SK-N-SH treated with all-trans-retinoic acid at 6 μM for 48 hours (cell line): Measurements from ENCODE around the gene BPGM.

Source experiments
- ATAC-seq: fragments of 200-7000 bp; cut with Tn5 transposase; 3 replicates; pipeline ENCODE4 v1.9.1; 2020; ENCODE audit warnings: mild to moderate bottlenecking, moderate library complexity
- ARNTL ChIP-seq: fragments of 450-650 bp; formaldehyde crosslinking; IDR thresholded peaks from 2 replicates; pipeline ENCODE4 v1.5.0; 2020; ENCODE audit warnings: low read depth, mild to moderate bottlenecking, moderate library complexity, borderline replicate concordance
- BACH2 ChIP-seq: fragments of 250-450 bp; sonication (Bioruptor Pico); IDR thresholded peaks from 2 replicates; pipeline ENCODE4 v1.9.0; 2021; ENCODE audit warnings: mild to moderate bottlenecking, borderline replicate concordance
- CSDC2 ChIP-seq: fragments of 250-450 bp; sonication (Bioruptor Pico); IDR thresholded peaks from 2 replicates; pipeline ENCODE4 v1.5.0; 2020; ENCODE audit warnings: mild to moderate bottlenecking, moderate library complexity
- ESRRG ChIP-seq: fragments of 250-450 bp; sonication (Bioruptor Pico); IDR thresholded peaks from 2 replicates; pipeline ENCODE4 v1.6.1; 2021; ENCODE audit warnings: mild to moderate bottlenecking
- GLIS3 ChIP-seq: fragments of 250-450 bp; sonication (Bioruptor Pico); IDR thresholded peaks from 2 replicates; pipeline ENCODE4 v1.5.0; 2020; ENCODE audit warnings: mild to moderate bottlenecking, moderate library complexity
- ISL1 ChIP-seq: fragments of 250-450 bp; sonication (Bioruptor Pico); IDR thresholded peaks from 2 replicates; pipeline ENCODE4 v2.1.2; 2022; ENCODE audit warnings: mild to moderate bottlenecking, moderate library complexity
- OSR1 ChIP-seq: fragments of 250-450 bp; sonication (Bioruptor Pico); IDR thresholded peaks from 2 replicates; pipeline ENCODE4 v1.8.0; 2022; ENCODE audit warnings: moderate library complexity, mild to moderate bottlenecking, inconsistent platforms
- PPARA ChIP-seq: fragments of 250-450 bp; sonication (Bioruptor Pico); IDR thresholded peaks from 2 replicates; pipeline ENCODE4 v1.5.0; 2020; ENCODE audit warnings: mild to moderate bottlenecking, borderline replicate concordance
- SNAI2 ChIP-seq: fragments of 250-450 bp; sonication (Bioruptor Pico); IDR thresholded peaks from 2 replicates; pipeline ENCODE4 v1.5.0; 2020; ENCODE audit warnings: mild to moderate bottlenecking, moderate library complexity
- TCF4 ChIP-seq: fragments of 250-450 bp; sonication (Bioruptor Pico); IDR thresholded peaks from 2 replicates; pipeline ENCODE4 v1.8.0; 2021; ENCODE audit warnings: mild to moderate bottlenecking, moderate library complexity, borderline replicate concordance
- TOX ChIP-seq: fragments of 250-450 bp; sonication (Bioruptor Pico); IDR thresholded peaks from 2 replicates; pipeline ENCODE4 v1.8.0; 2021; ENCODE audit warnings: mild to moderate bottlenecking, moderate library complexity, borderline replicate concordance
- ZC3H10 ChIP-seq: fragments of 250-450 bp; sonication (Bioruptor Pico); IDR thresholded peaks from 2 replicates; pipeline ENCODE4 v1.5.1; 2021; ENCODE audit warnings: mild to moderate bottlenecking, moderate library complexity
- ZFP3 ChIP-seq: fragments of 250-450 bp; sonication (Bioruptor Pico); IDR thresholded peaks from 2 replicates; pipeline ENCODE4 v1.5.0; 2020; ENCODE audit warnings: mild to moderate bottlenecking, moderate library complexity
- ZFP30 ChIP-seq: fragments of 450-650 bp; formaldehyde crosslinking; IDR thresholded peaks from 2 replicates; pipeline ENCODE4 v1.5.0; 2022; ENCODE audit warnings: mild to moderate bottlenecking, moderate library complexity
- ZNF565 ChIP-seq: fragments of 450-650 bp; formaldehyde crosslinking; conservative IDR thresholded peaks from 2 replicates; pipeline ENCODE4 v1.5.0; 2020; ENCODE audit warnings: low read depth, mild to moderate bottlenecking, moderate library complexity
- ZNF70 ChIP-seq: fragments of 450-650 bp; formaldehyde crosslinking; IDR thresholded peaks from 2 replicates; pipeline ENCODE4 v1.5.0; 2020; ENCODE audit warnings: mild to moderate bottlenecking, moderate library complexity
- ZNF8 ChIP-seq: fragments of 450-650 bp; formaldehyde crosslinking; IDR thresholded peaks from 2 replicates; pipeline ENCODE4 v1.5.0; 2020; ENCODE audit warnings: mild to moderate bottlenecking, moderate library complexity
- TF ChIP-seq, protein P1 (sequence below): fragments of 250-450 bp; sonication (Bioruptor Pico); IDR thresholded peaks from 2 replicates; pipeline ENCODE4 v1.5.1; 2020; ENCODE audit warnings: low read depth, mild to moderate bottlenecking, moderate library complexity
- TF ChIP-seq, protein P2 (sequence below): fragments of 250-450 bp; sonication (Bioruptor Pico); IDR thresholded peaks from 2 replicates; pipeline ENCODE4 v1.8.0; 2020; ENCODE audit warnings: mild to moderate bottlenecking, moderate library complexity, borderline replicate concordance
- TF ChIP-seq, protein P3 (sequence below): fragments of 250-450 bp; sonication (Bioruptor Pico); IDR thresholded peaks from 2 replicates; pipeline ENCODE4 v1.8.0; 2021; ENCODE audit warnings: low read depth, mild to moderate bottlenecking, moderate library complexity, borderline replicate concordance
- TF ChIP-seq, protein P4 (sequence below): fragments of 250-450 bp; sonication (Bioruptor Pico); IDR thresholded peaks from 2 replicates; pipeline ENCODE4 v1.5.1; 2021; ENCODE audit warnings: mild to moderate bottlenecking, moderate library complexity
- TF ChIP-seq, protein P5 (sequence below): fragments of 250-450 bp; sonication (Bioruptor Pico); IDR thresholded peaks from 2 replicates; pipeline ENCODE4 v1.5.0; 2020; ENCODE audit warnings: mild to moderate bottlenecking, moderate library complexity

The BPGM gene

DNA sequence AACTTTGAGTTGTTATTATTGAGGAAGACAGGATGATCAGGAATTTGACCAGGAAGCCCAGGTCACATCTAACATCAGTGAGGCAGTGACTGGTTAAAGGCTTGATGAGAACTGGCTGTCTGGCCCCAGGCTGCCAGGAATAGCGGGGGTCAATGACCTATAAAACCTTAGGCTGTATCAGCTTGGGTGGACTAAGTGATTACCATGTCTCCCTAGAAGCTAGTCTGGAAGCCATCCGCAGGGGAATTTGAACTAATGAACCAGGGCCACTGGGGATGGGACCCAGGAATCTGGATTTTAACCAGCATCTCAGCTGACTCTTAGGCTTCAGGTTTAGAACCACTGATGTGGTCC is 56.6 kb downstream of the BPGM start:
- no peak for ATAC-seq
- TF ChIP-seq PPARA (CRISPR knock-in tag): no peak
- TF ChIP-seq, protein P1, sequence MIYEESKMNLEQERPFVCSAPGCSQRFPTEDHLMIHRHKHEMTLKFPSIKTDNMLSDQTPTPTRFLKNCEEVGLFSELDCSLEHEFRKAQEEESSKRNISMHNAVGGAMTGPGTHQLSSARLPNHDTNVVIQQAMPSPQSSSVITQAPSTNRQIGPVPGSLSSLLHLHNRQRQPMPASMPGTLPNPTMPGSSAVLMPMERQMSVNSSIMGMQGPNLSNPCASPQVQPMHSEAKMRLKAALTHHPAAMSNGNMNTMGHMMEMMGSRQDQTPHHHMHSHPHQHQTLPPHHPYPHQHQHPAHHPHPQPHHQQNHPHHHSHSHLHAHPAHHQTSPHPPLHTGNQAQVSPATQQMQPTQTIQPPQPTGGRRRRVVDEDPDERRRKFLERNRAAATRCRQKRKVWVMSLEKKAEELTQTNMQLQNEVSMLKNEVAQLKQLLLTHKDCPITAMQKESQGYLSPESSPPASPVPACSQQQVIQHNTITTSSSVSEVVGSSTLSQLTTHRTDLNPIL (CRISPR knock-in tag): no peak
- no peak for TF ChIP-seq CSDC2 (CRISPR knock-in tag)

DNA sequence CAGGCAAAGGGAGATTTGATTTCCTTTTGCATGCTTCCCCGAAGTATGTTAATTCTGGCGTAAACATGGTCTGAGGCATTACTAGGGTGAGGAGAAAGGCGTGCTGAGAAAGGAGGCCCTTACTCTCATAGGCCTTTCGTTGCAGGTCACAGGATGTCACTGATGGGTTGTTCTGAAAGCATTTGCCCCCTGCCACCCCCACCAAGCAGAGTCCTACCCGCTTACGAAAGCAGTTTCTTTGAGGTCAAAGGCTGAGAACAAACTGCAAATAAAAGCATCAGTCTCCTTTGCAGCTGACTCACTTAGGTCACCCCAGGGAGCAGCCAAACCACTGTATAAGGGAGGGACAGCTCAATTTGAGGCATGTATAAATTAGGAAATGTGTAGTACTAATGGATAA is 57.1 kb downstream of the BPGM start:
- no peak for TF ChIP-seq CSDC2 (CRISPR knock-in tag)
- TF ChIP-seq, protein P2, sequence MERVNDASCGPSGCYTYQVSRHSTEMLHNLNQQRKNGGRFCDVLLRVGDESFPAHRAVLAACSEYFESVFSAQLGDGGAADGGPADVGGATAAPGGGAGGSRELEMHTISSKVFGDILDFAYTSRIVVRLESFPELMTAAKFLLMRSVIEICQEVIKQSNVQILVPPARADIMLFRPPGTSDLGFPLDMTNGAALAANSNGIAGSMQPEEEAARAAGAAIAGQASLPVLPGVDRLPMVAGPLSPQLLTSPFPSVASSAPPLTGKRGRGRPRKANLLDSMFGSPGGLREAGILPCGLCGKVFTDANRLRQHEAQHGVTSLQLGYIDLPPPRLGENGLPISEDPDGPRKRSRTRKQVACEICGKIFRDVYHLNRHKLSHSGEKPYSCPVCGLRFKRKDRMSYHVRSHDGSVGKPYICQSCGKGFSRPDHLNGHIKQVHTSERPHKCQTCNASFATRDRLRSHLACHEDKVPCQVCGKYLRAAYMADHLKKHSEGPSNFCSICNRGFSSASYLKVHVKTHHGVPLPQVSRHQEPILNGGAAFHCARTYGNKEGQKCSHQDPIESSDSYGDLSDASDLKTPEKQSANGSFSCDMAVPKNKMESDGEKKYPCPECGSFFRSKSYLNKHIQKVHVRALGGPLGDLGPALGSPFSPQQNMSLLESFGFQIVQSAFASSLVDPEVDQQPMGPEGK (CRISPR knock-in tag): no peak
- TF ChIP-seq, protein P3, sequence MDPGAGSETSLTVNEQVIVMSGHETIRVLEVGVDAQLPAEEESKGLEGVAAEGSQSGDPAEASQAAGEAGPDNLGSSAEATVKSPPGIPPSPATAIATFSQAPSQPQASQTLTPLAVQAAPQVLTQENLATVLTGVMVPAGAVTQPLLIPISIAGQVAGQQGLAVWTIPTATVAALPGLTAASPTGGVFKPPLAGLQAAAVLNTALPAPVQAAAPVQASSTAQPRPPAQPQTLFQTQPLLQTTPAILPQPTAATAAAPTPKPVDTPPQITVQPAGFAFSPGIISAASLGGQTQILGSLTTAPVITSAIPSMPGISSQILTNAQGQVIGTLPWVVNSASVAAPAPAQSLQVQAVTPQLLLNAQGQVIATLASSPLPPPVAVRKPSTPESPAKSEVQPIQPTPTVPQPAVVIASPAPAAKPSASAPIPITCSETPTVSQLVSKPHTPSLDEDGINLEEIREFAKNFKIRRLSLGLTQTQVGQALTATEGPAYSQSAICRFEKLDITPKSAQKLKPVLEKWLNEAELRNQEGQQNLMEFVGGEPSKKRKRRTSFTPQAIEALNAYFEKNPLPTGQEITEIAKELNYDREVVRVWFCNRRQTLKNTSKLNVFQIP: no peak
- no peak for TF ChIP-seq ZNF565 (CRISPR knock-in tag)
- no peak for TF ChIP-seq ISL1 (CRISPR knock-in tag)
- TF ChIP-seq ZNF8 (CRISPR knock-in tag): no peak
- TF ChIP-seq, protein P4, sequence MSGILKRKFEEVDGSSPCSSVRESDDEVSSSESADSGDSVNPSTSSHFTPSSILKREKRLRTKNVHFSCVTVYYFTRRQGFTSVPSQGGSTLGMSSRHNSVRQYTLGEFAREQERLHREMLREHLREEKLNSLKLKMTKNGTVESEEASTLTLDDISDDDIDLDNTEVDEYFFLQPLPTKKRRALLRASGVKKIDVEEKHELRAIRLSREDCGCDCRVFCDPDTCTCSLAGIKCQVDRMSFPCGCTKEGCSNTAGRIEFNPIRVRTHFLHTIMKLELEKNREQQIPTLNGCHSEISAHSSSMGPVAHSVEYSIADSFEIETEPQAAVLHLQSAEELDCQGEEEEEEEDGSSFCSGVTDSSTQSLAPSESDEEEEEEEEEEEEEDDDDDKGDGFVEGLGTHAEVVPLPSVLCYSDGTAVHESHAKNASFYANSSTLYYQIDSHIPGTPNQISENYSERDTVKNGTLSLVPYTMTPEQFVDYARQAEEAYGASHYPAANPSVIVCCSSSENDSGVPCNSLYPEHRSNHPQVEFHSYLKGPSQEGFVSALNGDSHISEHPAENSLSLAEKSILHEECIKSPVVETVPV: no peak
- no peak for TF ChIP-seq ZFP30
- TF ChIP-seq, protein P1 (CRISPR knock-in tag): no peak
- TF ChIP-seq, protein P5, sequence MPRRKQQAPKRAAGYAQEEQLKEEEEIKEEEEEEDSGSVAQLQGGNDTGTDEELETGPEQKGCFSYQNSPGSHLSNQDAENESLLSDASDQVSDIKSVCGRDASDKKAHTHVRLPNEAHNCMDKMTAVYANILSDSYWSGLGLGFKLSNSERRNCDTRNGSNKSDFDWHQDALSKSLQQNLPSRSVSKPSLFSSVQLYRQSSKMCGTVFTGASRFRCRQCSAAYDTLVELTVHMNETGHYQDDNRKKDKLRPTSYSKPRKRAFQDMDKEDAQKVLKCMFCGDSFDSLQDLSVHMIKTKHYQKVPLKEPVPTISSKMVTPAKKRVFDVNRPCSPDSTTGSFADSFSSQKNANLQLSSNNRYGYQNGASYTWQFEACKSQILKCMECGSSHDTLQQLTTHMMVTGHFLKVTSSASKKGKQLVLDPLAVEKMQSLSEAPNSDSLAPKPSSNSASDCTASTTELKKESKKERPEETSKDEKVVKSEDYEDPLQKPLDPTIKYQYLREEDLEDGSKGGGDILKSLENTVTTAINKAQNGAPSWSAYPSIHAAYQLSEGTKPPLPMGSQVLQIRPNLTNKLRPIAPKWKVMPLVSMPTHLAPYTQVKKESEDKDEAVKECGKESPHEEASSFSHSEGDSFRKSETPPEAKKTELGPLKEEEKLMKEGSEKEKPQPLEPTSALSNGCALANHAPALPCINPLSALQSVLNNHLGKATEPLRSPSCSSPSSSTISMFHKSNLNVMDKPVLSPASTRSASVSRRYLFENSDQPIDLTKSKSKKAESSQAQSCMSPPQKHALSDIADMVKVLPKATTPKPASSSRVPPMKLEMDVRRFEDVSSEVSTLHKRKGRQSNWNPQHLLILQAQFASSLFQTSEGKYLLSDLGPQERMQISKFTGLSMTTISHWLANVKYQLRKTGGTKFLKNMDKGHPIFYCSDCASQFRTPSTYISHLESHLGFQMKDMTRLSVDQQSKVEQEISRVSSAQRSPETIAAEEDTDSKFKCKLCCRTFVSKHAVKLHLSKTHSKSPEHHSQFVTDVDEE (CRISPR knock-in tag): no peak
- TF ChIP-seq TCF4 (CRISPR knock-in tag): no peak
- TF ChIP-seq ZC3H10: no peak
- no peak for TF ChIP-seq ESRRG (CRISPR knock-in tag)
- no peak for TF ChIP-seq ZFP3
- TF ChIP-seq OSR1 (CRISPR knock-in tag): no peak
- TF ChIP-seq SNAI2: no peak
- TF ChIP-seq GLIS3: no peak
- no peak for TF ChIP-seq BACH2 (CRISPR knock-in tag)
- TF ChIP-seq ZNF70: no peak
- no peak for TF ChIP-seq PPARA (CRISPR knock-in tag)
- no peak for ATAC-seq

DNA sequence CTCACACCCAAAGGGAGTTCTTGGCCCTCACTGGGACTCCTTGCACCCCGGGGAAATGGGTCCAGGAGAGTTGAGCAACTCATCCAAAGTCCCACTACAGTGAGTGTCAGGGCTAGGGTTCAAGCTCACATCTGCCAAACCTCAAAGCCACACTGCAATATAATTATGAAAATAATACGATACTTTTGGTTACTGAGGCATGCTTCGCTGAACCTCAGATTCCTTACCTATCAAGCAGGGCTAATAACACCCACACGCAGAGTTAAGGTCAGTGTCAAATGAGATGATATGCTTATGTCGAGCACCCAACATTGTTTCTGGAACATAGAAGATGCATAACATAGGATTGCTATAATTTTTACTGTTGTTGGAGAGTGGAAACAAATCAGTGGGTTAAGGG is 58.2 kb downstream of the BPGM start:
- ATAC-seq: no peak
- no peak for TF ChIP-seq SNAI2
- no peak for TF ChIP-seq ZNF565 (CRISPR knock-in tag)
- TF ChIP-seq ZC3H10: no peak
- no peak for TF ChIP-seq ARNTL (CRISPR knock-in tag)
- no peak for TF ChIP-seq ESRRG (CRISPR knock-in tag)
- TF ChIP-seq CSDC2 (CRISPR knock-in tag): no peak
- TF ChIP-seq, protein P5 (CRISPR knock-in tag): no peak
- no peak for TF ChIP-seq ZFP3
- TF ChIP-seq ZNF70: no peak
- TF ChIP-seq BACH2 (CRISPR knock-in tag): no peak
- TF ChIP-seq OSR1 (CRISPR knock-in tag): no peak
- TF ChIP-seq TOX (CRISPR knock-in tag): no peak
- no peak for TF ChIP-seq ISL1 (CRISPR knock-in tag)
- no peak for TF ChIP-seq ZNF8 (CRISPR knock-in tag)
- TF ChIP-seq, protein P4: no peak
